Activated CD4-positive, CD25-positive, alpha-beta regulatory T cell treated with anti-CD3 and anti-CD28 coated beads, Interleukin-2, amount 50 U/mL, for 16 hours (primary cell): Measurements from ENCODE around the gene FRMD8.
"Not testable (repeated sequence)": the region's sequence is repeated elsewhere in the genome, so short reads cannot be mapped to it uniquely, and the experiment has no call there.

Source experiments
- DNase-seq: peaks from one replicate; pipeline ENCODE4 v3.0.0-alpha.2; 2020; ENCODE audit warnings: low read depth, low spot score

The FRMD8 gene

GRCh38 chr11:65413077-65413664 lies 26.7 kb downstream of the FRMD8 start:
- not testable (repeated sequence) for DNase-seq

- no peak for DNase-seq
Measured at GRCh38 chr11:65414776-65415498, 28.5 kb downstream of the FRMD8 start.

- no peak for DNase-seq
Measured at GRCh38 chr11:65415499-65416340, 29.3 kb downstream of the FRMD8 start.

GRCh38 chr11:65416341-65416824 lies 29.9 kb downstream of the FRMD8 start:
- peak; percentile 86 for DNase-seq

GRCh38 chr11:65416841-65417701 lies 30.6 kb downstream of the FRMD8 start:
- no peak for DNase-seq

GRCh38 chr11:65417702-65418430 lies 31.4 kb downstream of the FRMD8 start:
- DNase-seq: no peak

- no peak for DNase-seq
Measured at GRCh38 chr11:65418431-65418680, 31.9 kb downstream of the FRMD8 start.

GRCh38 chr11:65418681-65419459 lies 32.4 kb downstream of the FRMD8 start:
- peak; percentile 66 for DNase-seq

GRCh38 chr11:65419460-65419771 lies 33.0 kb downstream of the FRMD8 start:
- DNase-seq: no peak

- no peak for DNase-seq
Measured at GRCh38 chr11:65419772-65420481, 33.5 kb downstream of the FRMD8 start.

- no peak for DNase-seq
Measured at GRCh38 chr11:65420506-65420905, 34.1 kb downstream of the FRMD8 start.

GRCh38 chr11:65420979-65421793 lies 34.7 kb downstream of the FRMD8 start:
- DNase-seq: peak; percentile 75

- DNase-seq: peak; percentile 77
Measured at GRCh38 chr11:65421794-65422632, 35.6 kb downstream of the FRMD8 start.

- peak; percentile 85 for DNase-seq
Measured at GRCh38 chr11:65422633-65423515, 36.4 kb downstream of the FRMD8 start, which contains the start of gene NEAT1. TSS of gene NEAT1 (plus strand) at chr11:65422798.

GRCh38 chr11:65423516-65424204 lies 37.2 kb downstream of the FRMD8 start:
- no peak for DNase-seq
